Adrenal gland (tissue), 12 donors: ENCODE results near the gene TAS2R20. TPM values are rescaled to one million over a fixed set of nuclear protein-coding genes. Genes with fewer than 3 reads are reported as not detected.

ENCODE experiments used
- DNase-seq, 7 donors: peaks; one replicate each; pipeline ENCODE4 v3.0.0-alpha.2; 2019 to 2020
- H3K27ac ChIP-seq, 5 donors: fragments of 200-600 bp; sonication (generic) in 4 of 5; 1 replicate in 3 of 5; 2 replicates in 2 of 5; pipeline versions ENCODE4 v1.5.1 to v1.8.0; 2016 to 2020; ENCODE audit warnings: mild to moderate bottlenecking in 1 of 5
- H3K27me3 ChIP-seq: fragments of 200-600 bp; 2 replicates; pipeline ENCODE4 v1.8.0; 2021
- H3K36me3 ChIP-seq, 2 donors: fragments of 200-600 bp; replicated peaks in 1 of 2; 1 replicate in 1 of 2; 2 replicates in 1 of 2; pipeline versions ENCODE4 v1.5.1 to v1.8.0; 2018 to 2022
- H3K4me1 ChIP-seq, 2 donors: fragments of 200-600 bp; replicated peaks in 1 of 2; 1 replicate in 1 of 2; 2 replicates in 1 of 2; pipeline versions ENCODE4 v1.5.1 to v1.8.0; 2018 to 2021
- H3K4me3 ChIP-seq, 4 donors: fragments of 200-600 bp; sonication (generic) in 3 of 4; one replicate each; pipeline ENCODE4 v1.5.1; 2016 to 2018
- H3K9me3 ChIP-seq, 3 donors: fragments of 200-600 bp; sonication (generic) in 1 of 3; replicated peaks in 1 of 3; 1 replicate in 2 of 3; 2 replicates in 1 of 3; pipeline versions ENCODE4 v1.5.1 to v1.8.0; 2016 to 2021
- CTCF ChIP-seq, 6 experiments: fragments of 450-650 bp in 4 of 6; fragments of 200-600 bp in 2 of 6; sonication (generic) in 1 of 6; IDR thresholded peaks; 1 replicate in 5 of 6; 2 replicates in 1 of 6; pipeline versions ENCODE4 v1.5.1 to v1.8.0; 2016 to 2021; ENCODE audit warnings: antibody characterized with exemption in 6 of 6, mild to moderate bottlenecking in 2 of 6, moderate library complexity in 1 of 6
- POLR2A ChIP-seq, 2 donors: fragments of 450-650 bp; IDR thresholded peaks; one replicate each; pipeline ENCODE4 v1.6.1; 2017; ENCODE audit warnings: antibody characterized with exemption in 2 of 2, mild to moderate bottlenecking in 2 of 2, moderate library complexity in 1 of 2
- WGBS, 4 donors: extraction: QIAGEN DNeasy Blood & Tissue Kit in 2 of 4; methylation state at CpG; one replicate each; pipeline versions ENCODE4 v1.1.5 to v1.1.7; 2013 to 2017; 5-methylcytosine and 5-hydroxymethylcytosine counted together
- intact Hi-C, 2 donors: fragments of 100-400 bp; cut with DNase I; formaldehyde crosslinking; loops; one replicate each; pipeline versions ENCODE4 v1.14.1 to v1.15.0; 2022 to 2023
- polyA plus RNA-seq, 3 donors: library from polyadenylated mRNA; stranded (reverse); fragments of 200-250 nt in 2 of 3; fragments of 350-450 nt in 1 of 3; fragmentation: Illumina TruSeq in 1 of 3; extraction: RNeasy Lipid Tissue Mini Kit (QIAGEN cat#74804) in 1 of 3; gene quantifications; one replicate each; pipeline ENCODE4 v1.2.3, GENCODE V29; 2013 to 2014
- total RNA-seq, 9 donors: library from RNA; depleted of rRNA in 4 of 9; stranded (reverse); fragments of >200 nt in 4 of 9; fragments of 120-200 nt in 1 of 9; fragmentation: NEBNext Ultra II Directional in 1 of 9; extraction: Animal tissue kit (Norgen Biotek cat#: 25700) in 1 of 9; gene quantifications; one replicate each; pipeline versions ENCODE4 v1.1.0 to v1.2.4, GENCODE V29; 2013 to 2023
- donor health status: healthy with polysubstance abuse.
- donor health status: Bipolar disorder and iron deficiency.
- donor health status: DM: yes; HTN: yes; CAD: no.
- donor health status: DM: no; HTN: no; CAD: no.
- donor health status: DM: no; HTN: no; CAD: no.
- donor health status: DM: yes; HTN: yes; CAD: no.

Gene TAS2R20
- total and polyA plus RNA-seq, 12 donors = 0.17 to 10.5 (median 1.8) TPM

GRCh38 chr12:10960211-10960610, 37.9 kb downstream of the TAS2R20 start:
- no peak overlapping the region for H3K4me3 ChIP-seq
- intact Hi-C loops = no loop called here
- TF ChIP-seq POLR2A (IDR thresholded peaks at IDR 0.05) (no peak), CTCF (IDR thresholded peaks at IDR 0.05) (no peak)

GRCh38 chr12:10959804-10960203, 38.3 kb downstream of the TAS2R20 start:
- WGBS, 4 donors = 85 to 94% (median 93%) methylated on average over 2 of the region's 2 CpGs
- TF ChIP-seq CTCF (IDR thresholded peaks at IDR 0.05) = peak in 1 of 6 experiments; percentile 16
- no peak for TF ChIP-seq POLR2A (IDR thresholded peaks at IDR 0.05)
- Histone ChIP-seq H3K27me3 (no peaks in the 10 kb centered on the region), H3K4me3 (no peak overlapping the region), H3K27ac (no peak overlapping the region), H3K4me1 (no peaks in the 10 kb centered on the region), H3K9me3 (peaks cover 0 to 7% (median 0%) of the 10 kb centered on the region in 3 donors), H3K36me3 (no peaks in the 10 kb centered on the region)
- intact Hi-C loops = no loop called here
- DNase-seq = no peak

More at GRCh38 chr12:10960211-10960610, 37.9 kb downstream of the TAS2R20 start:
- WGBS, 4 donors = 76 to 86% (median 79%) methylated on average over 4 of the region's 4 CpGs
- no peaks in the 10 kb centered on the region for H3K27me3 ChIP-seq
- no peak for DNase-seq
- H3K36me3 ChIP-seq = no peaks in the 10 kb centered on the region
- peaks cover 0 to 3% (median 0%) of the 10 kb centered on the region in 3 donors for H3K9me3 ChIP-seq
- no peaks in the 10 kb centered on the region for H3K4me1 ChIP-seq
- no peak overlapping the region for H3K27ac ChIP-seq

- H3K4me3 ChIP-seq = no peak overlapping the region
- no peaks in the 10 kb centered on the region for H3K36me3 ChIP-seq
- H3K4me1 ChIP-seq = no peaks in the 10 kb centered on the region
- DNase-seq = no peak
- H3K27me3 ChIP-seq = no peaks in the 10 kb centered on the region
- H3K27ac ChIP-seq = no peak overlapping the region
- TF ChIP-seq CTCF (IDR thresholded peaks at IDR 0.05) = no peak
- TF ChIP-seq POLR2A (IDR thresholded peaks at IDR 0.05) = no peak
- peaks cover 0 to 7% (median 0%) of the 10 kb centered on the region in 3 donors for H3K9me3 ChIP-seq
- intact Hi-C loops = no loop called here
Observed at GRCh38 chr12:10957741-10958140, 40.4 kb downstream of the TAS2R20 start.

- intact Hi-C loops = no loop called here
- Histone ChIP-seq H3K36me3 (no peaks in the 10 kb centered on the region), H3K9me3 (peaks cover 0 to 7% (median 0%) of the 10 kb centered on the region in 3 donors), H3K4me1 (no peaks in the 10 kb centered on the region), H3K27me3 (no peaks in the 10 kb centered on the region), H3K4me3 (no peak overlapping the region), H3K27ac (no peak overlapping the region)
- TF ChIP-seq CTCF (IDR thresholded peaks at IDR 0.05) (no peak), POLR2A (IDR thresholded peaks at IDR 0.05) (no peak)
- DNase-seq = no peak
Observed at GRCh38 chr12:10956085-10956484, 42.0 kb downstream of the TAS2R20 start.
